NCI-H2227 (cell line): ENCODE measurements around the gene KCNJ1.

Source experiments
- DNase-seq: peaks from one replicate; lab custom pipeline; 2025; ENCODE audit not compliant: unreplicated experiment; lab: John Stamatoyannopoulos, UW

Gene KCNJ1

DNA sequence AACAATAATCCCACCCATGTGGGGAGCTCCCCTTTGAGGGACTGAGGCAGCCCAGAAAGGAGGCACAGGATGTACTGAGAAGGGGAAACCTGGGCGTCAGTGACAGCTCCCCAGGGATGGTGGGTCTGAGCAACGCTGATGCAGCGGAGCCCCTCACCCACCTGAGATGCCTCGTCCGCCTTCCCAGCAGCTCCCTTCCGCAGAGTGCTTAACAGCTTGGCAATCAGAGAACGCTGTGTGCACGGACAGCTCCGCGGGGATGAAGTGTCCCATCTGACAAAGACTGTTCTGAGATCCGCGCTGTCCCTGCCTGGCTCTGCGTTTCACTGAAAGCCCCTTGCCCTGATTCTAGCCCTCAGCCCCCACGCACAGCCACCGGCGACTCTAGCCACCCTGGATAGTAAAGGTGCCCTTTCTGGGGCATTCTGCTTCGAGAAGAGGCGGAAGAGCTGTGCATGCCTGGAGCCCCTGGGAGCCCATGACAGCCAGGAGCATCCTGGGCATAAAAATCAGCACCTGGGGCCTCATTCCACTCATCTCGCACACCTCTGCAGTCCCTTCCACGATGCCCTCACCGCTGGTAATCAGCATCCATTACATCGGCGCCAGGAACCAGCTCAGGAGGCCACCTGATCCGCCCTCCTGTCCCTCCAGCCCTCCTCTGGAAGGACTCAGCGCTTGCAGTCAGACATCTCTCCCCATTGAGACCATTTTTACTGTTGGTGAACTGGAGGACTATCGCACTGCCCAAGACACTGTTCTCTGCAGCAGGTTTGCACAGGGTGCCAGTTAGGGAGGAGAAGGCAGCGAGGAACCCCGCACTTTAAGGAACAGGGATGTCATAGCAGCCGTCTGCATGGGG lies 34.8 kb upstream of the KCNJ1 start:
- peak; percentile 8 for DNase-seq

DNA sequence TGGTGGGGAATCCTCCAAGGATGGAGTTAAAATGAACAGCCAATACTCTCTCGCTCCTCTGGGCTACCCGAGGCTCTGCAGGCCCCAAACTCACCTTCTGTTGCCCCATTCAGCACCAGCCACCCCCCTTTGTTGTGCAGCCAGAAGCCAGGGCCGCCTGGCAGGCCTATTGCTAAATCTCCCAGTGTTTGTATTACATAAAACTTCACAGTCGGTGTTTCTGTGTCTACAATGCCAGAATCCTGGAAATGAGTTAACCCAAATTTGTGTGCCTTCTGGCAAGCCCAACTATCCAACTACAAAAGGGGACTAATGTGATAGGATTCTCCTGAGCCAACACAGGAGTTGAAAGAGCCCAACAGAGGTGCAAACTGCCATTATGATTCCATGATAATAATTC lies 33.4 kb upstream of the KCNJ1 start:
- DNase-seq, result no peak

DNA sequence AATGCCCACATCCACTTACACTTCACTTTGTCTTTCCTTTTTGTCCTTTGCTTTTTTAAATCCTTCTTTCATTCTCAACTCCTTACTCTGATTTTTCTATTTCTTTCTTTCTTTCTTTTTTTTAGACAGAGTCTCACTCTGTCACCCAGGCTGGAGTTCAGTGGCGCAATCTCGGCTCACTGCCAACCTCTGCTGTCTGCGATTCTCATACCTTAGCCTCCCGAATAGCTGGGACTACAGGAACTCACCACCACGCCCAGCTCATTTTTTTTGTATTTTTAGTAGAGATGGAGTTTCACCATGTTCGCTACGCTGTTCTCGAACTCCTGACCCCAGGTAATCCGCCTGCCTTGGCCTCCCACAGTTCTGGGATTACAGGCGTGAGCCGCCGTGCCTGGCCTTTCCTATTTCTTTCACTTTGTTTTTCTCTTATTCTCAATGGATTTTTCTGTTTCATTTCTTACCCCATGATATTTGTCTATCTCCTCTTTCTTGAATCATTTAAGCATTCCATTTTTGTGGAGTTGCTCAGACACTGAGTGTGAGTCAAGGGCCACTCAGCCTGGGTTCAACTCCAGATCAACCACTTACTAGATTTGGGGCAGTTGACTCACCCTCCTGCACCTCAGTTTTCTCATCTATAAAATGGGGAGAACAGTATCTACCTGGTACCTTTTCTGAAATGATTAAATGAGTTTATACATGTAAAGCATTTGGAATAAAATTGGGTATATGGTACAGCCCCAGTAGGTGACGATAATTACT lies 31.7 kb upstream of the KCNJ1 start:
- DNase-seq, result no peak

DNA sequence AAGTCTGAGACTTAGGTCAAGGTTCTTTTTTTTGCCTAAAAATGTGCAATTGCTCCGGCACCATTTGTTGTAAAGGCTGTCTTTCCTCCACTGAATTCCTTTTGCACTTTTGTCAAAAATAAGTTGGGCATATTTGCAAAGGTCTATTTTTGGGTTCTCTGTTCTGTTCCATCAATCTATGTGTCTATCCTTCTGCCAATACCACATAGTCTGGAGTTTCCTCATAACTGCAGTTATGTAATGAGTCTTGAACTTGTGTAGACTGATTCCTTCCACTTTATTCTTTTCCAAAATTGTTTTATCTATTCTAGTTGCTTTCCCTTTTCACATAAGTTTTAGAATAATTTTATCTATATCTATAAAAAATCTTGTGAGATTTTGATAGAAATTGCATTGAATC lies 30.7 kb upstream of the KCNJ1 start:
- DNase-seq, result no peak

DNA sequence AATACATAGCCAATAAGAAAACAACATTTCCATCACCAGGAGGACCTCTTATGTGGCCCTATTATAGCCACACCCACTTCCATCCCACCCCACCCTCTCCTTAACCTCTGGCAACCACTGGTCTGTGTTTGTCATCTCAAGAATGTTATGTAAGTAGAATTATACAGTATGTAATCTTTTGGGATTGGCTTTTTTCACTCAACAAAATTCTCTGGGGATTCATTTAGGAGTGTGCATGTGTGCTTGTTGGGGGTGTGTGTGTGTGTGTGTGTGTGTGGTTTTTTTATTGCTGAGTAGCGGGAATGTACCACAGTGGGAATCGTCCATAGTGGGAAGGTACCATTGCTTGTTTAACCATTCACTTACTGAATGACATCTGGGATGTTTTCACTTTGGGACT lies 29.3 kb upstream of the KCNJ1 start:
- no peak for DNase-seq

DNA sequence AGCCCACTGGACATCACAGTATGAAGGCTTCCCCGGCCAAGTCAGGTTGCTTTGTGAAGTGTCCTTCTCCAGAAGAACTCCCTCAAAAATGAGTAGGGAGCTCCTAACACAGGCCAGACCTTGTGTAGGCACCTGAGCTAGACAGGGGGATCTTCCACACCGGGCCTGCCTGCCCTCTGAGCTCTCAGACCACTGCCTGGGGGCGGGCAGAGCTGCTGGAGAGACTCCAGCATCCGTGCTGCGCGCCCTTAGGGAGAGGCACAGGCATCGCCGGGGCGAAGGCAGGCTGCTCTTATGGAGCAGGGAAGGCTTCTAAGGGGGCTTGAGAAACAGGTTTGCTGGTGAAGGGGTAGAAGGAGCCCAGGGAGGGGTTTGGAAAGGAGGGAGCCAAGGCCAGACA lies 28.4 kb upstream of the KCNJ1 start:
- no peak for DNase-seq

DNA sequence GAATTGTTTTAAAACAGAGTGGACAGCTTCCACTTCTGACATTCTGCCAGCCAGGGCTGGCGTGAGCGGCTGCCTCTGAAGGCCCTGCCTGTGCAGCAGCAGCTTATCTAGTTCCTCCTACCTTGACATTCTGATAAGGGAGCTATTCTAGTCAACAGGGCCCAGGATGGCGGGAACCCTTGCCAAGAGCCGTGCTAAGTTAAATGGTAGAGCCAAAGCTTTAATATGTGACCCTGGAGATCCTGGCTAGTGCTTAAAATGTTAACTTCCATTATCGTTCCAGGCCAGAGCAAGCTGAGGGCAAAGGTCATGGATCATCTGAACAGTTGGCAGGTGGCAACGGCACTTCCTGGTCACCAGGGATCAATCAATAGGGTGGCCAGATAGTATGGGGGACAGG lies 27.6 kb upstream of the KCNJ1 start:
- no peak for DNase-seq

DNA sequence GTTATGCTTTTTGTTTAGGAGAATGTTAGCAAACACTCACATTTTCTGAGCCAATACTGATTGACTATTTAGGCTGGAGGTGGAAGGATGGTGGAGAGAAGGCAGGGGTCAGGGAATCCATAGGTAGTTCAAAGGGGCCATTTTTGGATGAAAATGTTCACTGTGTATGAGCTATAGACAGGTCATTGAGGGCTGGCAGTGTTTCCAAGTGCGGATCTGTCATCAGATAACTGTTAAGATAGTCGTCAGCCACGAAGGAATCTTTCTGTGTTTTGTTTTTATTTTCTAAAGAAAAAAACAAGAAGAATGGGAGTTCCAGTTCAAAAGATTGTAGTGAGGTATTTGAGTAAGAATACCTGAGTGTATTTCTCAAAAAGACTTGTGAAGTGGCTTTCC lies 27.2 kb upstream of the KCNJ1 start:
- no peak for DNase-seq

DNA sequence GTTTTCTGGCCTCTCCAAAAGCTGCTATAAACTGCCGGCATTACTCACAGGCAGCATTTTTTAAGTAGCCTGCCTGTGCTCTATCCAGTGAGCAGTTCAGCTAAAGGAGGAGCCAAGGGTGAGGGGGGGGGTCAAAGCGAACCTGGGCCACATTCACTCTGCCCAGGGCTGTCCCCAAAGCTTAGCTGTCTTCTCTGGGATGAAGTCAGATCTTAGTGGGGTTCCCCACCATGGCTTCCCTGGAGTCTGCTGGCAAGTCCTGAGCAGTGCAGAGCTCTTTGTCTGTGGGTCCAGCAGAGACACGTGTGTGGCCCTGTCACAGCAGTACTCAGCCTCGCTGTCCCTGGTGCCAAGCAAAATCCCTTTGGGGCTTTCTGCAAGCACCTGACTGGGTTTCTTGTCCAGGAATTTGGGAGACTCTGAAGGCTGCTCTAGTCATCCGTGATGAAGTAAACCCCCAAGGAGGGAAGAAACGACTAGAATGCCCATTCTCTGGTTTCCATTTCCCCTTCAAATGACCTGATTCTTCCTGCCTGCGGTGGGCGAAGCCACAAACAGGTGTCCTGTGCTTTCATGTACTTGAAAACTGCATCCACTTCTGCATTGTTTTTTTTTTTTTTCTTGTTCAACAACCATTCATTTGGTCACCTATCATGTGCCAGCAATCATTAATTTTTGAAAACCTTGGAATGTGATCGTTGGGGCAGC lies 26.6 kb upstream of the KCNJ1 start:
- no peak for DNase-seq

DNA sequence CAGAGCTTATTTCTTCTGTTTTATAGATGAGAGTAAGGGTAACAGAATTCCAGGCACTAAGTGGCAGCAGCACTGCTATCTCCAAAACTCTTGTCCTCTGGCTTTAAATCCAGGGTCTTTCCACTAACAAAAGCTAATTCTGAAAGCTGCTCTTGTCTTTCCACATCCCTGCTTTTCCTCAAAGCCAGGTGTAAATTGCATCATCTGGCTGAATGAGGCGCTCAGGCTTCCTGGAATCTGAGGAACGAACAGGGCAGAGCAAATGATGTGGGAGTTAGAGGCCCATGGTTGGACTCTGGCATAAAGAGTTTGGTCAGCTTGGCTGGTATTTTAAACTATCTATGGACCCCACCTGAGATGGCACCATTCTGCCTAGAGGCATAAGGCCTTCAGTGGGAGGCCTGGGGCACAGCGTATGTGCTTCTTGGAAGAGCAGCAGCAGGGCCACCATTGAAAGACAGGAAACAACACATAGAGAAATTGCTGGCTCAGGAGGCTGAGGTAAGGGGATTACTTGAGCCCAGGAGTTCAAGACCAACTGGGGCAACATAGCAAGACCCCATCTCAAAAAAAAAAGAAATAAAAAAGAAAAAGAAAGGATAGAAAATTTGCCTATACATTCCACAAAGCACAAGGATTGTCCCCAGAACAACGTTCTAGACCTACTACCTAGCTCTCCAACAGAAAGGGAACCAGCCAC lies 25.9 kb upstream of the KCNJ1 start:
- no peak for DNase-seq

DNA sequence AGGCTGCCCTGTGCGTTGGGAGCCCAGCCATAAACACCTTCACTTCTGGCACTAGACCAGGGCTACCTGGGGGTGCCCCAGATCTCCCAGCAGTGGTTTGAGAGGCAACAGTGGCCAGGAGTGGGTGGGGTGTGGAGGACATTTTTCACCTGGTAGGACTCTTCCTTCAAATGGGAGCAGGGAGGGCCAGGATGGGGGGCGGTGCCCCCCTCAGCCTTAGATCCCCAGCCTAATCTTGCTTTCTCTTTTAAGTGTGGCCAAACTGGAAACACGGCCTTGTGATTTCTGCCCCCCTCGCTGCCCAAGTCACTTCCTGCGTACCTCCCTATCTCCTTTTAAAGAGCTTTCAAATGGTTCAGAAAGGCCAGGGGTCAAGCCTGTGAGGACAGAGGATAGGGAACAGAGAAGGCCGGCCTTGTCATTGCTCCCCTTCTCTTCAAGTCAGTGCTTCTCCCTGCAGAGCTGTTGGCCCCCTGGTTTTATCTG lies 24.9 kb upstream of the KCNJ1 start:
- no peak for DNase-seq

DNA sequence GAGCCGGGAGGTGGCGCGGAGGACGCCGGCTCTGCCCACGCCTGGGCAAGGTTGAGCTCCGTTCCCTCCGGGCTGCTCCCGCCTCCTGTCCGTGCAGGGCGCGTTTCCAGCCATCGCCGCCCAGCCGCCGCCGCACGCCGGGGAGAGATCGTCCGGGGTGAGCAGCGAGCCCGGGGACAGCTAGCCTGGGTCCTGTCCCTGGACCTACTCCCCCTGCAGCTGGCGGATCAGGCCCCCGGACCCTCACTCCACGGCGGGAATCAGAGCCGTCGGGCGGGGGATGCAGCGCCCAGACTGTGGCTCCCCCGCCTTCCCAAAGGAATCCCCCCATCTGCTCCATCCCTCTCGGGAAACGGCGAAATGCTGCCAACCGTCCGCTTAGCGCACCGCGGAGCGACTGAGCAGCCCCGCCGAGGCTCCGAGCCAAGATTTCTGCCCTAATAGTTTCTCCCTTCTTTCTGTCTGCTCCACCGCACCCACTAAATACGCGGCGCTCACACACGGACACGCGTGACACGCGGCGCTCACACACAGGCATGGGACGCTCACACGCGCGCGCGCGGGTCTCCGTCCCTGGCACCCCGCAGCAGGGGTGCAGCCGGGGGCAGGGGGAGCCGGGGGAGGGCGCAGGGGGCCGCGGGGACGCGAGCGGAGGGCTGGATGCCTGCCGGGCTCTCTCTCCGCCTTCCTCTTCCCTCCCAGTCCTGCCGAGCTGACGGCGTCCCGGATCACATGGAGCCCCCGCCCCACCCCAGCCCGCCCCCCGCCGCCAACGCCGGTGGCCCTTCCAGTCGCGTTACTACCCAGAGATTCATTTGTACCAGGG lies 23.7 kb upstream of the KCNJ1 start, which contains the start of gene KCNJ5:
TSS of gene KCNJ5 (plus strand) at position 814 of the 826 bp plus-strand sequence. CDS start 19,918 bp downstream, outside the sequence.
- DNase-seq, result peak; percentile 34

DNA sequence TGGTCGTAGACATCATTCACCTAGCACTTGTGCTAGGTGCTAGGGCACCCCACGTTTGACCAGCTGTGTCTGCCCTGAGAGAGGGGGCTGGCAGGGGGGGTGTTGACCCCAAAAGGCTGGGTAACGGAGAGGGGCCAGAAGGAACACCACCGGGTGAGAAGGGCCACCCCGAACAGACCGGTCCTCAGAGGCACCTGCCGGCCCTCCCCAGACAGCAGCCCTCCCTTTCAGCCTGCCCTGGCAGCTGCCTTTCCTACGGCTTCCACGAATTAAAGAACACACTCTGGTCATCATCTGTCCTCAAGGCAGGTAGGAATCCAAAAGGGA lies 23.1 kb upstream of the KCNJ1 start:
- DNase-seq, result no peak

DNA sequence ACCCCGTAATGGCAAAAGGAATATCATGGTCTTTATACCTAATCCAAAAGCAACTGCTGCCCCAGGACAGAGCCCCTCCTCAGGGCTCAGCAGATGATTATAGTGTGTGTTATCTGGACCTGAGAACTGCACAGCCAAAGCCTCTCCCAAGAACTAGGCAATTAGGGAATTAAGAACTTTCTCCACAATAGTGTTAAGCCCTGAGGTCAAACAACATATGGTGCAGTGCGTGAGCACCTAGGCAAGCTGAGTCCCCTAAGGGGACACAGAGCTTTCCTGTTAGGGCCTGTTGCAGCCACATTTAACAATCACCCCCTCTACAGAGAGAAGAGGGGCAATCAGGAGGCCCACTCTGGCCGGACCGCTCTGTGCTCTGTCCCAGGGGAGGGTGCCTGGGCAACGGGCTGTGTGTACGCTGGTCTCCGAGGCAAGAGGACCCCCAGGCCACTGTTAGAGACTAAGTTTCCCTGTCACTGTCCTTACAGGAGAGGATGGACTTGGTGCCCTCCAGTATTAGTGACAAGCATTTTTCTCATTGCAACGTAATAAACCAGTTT lies 22.6 kb upstream of the KCNJ1 start:
- no peak for DNase-seq

DNA sequence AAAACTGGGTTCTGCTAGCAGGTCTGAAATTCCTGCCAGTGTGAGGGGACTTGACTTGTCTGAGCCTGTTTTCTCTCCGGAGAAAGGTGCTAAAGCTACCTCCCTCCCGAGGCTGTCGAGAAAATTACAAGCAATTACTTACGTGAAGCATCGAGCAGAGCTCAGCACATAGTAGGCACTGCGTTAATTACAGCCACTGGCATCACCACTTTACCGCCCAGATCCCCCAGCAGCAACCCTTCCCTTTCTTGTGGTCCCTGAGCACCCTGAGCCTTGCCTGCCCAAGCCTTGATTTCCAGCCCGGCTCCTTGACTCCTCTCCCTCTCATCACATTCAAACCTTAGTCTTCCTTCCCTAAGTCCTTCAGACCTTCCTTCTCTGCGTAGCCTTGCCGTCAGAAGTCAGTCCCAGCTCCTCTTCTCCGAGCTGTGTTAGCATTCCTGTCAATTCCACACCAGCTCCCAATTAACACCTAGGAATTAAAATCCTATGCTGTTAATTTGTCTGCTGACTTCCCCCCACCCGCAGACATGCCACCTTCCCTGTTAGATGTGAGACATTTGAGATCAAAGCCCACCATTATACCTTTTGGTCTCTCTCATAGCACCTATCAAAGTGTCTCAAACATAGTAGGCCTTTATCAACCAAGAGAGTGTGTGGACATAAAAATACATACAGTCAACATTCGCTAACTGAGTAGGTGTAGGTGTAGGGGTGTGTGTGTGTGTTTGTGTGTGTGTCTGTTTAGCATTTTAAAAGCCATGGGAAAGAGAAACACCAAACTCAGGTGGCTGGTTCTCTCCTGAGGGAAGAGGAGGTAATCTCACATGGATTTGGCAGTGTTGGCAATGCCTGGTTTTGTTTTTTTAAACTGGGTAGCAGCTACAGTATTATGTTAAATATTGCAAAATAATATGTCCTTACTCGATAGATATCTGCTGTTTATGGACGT lies 21.2 kb upstream of the KCNJ1 start:
- no peak for DNase-seq

DNA sequence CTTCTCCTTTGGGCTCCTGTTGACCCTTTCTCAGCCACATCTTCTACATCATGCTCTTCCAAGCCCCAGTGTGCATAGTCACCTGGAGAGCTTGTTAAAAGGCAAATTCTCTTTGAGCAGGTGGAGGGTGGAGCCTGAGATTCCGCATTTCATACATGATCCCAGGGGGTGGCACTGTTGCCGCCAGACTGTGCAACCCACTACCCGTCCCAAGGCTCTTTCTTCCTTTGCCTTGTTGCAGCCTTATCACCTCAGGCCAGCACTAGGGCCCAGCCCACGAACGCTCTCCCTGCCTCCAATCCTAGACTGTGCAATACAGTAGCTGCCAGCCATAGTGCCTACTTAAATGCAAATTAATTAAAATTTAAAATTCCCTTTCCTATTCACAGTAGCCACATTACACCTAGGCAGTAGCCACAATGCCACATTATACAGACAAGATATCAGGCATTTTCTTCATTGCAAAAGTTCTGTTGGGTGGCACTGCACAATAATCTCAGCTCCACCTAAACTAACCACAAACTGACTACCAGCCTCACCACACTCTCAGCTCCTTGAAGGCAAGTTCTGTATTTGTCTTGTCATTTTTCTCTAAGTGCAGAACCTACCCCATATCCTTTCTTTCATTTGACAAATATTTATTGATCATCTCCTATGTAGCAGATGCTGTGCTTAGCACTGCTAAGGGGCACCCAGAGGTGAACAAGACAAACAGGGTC lies 19.5 kb upstream of the KCNJ1 start:
- DNase-seq, result peak; percentile 2

DNA sequence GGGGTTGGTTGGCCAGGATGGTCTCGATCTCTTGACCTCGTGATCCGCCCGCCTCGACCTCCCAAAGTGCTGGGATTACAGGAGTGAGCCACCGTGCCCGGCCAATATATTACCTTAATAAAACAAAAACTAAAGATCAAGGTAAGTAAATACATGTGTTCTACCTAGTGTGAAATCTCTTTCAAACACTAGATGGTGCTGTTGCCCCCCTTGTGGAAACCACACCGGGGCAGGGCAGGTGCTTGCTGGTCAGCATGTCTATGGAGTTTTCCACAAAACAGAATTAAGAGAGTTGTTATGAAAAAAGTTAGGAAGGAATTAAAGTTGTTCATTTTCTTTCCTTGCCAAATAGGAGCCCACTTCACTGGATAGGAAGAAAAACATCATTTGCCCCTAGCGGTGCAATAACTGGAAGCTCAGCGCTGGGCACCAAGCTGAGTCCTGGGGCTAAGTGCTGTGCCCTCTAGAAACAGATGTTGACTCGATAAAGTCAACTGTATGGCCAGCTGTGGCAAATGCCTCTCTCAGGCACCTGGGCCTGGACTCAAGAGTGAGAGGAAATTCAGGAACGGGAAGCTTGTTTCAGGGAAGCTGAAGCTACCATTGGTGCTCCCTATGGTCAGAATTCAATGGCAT lies 17.7 kb upstream of the KCNJ1 start:
- peak; percentile 72 for DNase-seq

DNA sequence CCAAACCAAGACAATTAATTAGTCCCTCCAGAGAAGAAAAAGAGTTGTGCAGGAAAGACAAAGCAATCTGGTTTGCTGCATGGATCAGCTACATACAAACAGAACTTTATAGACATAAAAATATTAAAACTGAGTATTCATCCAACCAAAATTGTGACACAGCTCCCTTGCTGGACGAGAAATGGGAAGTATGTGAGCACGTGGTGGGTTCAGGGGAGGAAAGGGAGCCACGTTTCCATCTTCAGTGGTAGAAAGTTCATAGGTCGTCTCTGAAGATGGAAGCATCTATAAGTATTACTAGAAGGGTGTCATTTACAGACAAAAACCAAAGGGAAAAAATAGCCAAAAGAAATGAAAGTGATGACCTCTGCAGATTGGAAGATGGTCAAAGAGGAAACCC lies 17.0 kb upstream of the KCNJ1 start:
- no peak for DNase-seq
